ENCODE data around the gene CALML6. TPM values are rescaled to one million over a fixed set of nuclear protein-coding genes. Genes with fewer than 3 reads are reported as not detected.

The CALML6 gene
- total and polyA plus RNA-seq, 2 of the 8 experiments (the other 6 are each of a cell fraction or from before 2014, with no cell fraction given): 0.54 to 1.3 TPM

- TF ChIP-seq, protein P1, sequence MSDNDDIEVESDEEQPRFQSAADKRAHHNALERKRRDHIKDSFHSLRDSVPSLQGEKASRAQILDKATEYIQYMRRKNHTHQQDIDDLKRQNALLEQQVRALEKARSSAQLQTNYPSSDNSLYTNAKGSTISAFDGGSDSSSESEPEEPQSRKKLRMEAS (IDR thresholded peaks at IDR 0.05): peak; percentile 32; the same call in 1 of the 2 replicates
Measured at GRCh38 chr1:1891349-1892078, 23.5 kb upstream of the CALML6 start (continued).
